SJCRH30 (cell line): ENCODE results near the gene CPSF4L. TPM values are rescaled to one million over a fixed set of nuclear protein-coding genes. Genes with fewer than 3 reads are reported as not detected.

Experiments
- DNase-seq, 2 experiments: peaks; one replicate each; pipeline ENCODE4 v3.0.0-alpha.2; 2015 to 2020
- H3K27ac ChIP-seq: fragments of 250-450 bp; sonication (Bioruptor Pico); 2 replicates; pipeline ENCODE4 v1.5.1; 2020; ENCODE audit warnings: mild to moderate bottlenecking, moderate library complexity
- H3K27me3 ChIP-seq: fragments of 250-450 bp; sonication (Bioruptor Pico); 2 replicates; pipeline ENCODE4 v1.5.1; 2020; ENCODE audit warnings: mild to moderate bottlenecking, moderate library complexity
- H3K36me3 ChIP-seq: fragments of 250-450 bp; sonication (Bioruptor Pico); 2 replicates; pipeline ENCODE4 v1.5.1; 2020; ENCODE audit warnings: mild to moderate bottlenecking, moderate library complexity
- H3K4me1 ChIP-seq: fragments of 250-450 bp; sonication (Bioruptor Pico); 2 replicates; pipeline ENCODE4 v1.5.1; 2020; ENCODE audit warnings: mild to moderate bottlenecking, moderate library complexity
- H3K4me3 ChIP-seq: fragments of 250-450 bp; sonication (Bioruptor Pico); 2 replicates; pipeline ENCODE4 v1.5.1; 2020; ENCODE audit warnings: mild to moderate bottlenecking, moderate library complexity
- H3K9me3 ChIP-seq: fragments of 250-450 bp; sonication (Bioruptor Pico); replicated peaks from 2 replicates; pipeline ENCODE4 v1.5.1; 2020; ENCODE audit warnings: mild to moderate bottlenecking, moderate library complexity
- total RNA-seq: library from RNA; depleted of rRNA; stranded (reverse); fragments of >200 nt; shearing (Covaris generic); gene quantifications from 2 replicates; pipeline ENCODE4 v1.2.3, GENCODE V29; 2014

The CPSF4L gene
- total RNA-seq, 1 experiment from 2014 or later: not detected

- peak; percentile 71 to 83 for DNase-seq
- Histone ChIP-seq H3K4me1 (peaks cover 11% of the 10 kb centered on the region), H3K27ac (peak overlapping the region; percentile 7; the same call in 1 of the 2 replicates), H3K27me3 (no peaks in the 10 kb centered on the region), H3K4me3 (peak overlapping the region; percentile 8; the same call in 1 of the 2 replicates), H3K36me3 (peaks cover 2% of the 10 kb centered on the region; the same call in 1 of the 2 replicates), H3K9me3 (no peaks in the 10 kb centered on the region)
Observed at GRCh38 chr17:73297934-73298861, 36.5 kb upstream of the CPSF4L start.

- Histone ChIP-seq H3K27ac (no peak overlapping the region), H3K9me3 (no peaks in the 10 kb centered on the region), H3K4me1 (peaks cover 29% of the 10 kb centered on the region), H3K4me3 (no peak overlapping the region), H3K36me3 (no peaks in the 10 kb centered on the region), H3K27me3 (no peaks in the 10 kb centered on the region)
- no peak for DNase-seq
Observed at GRCh38 chr17:73293480-73293911, 31.8 kb upstream of the CPSF4L start.

- Histone ChIP-seq H3K36me3 (no peaks in the 10 kb centered on the region), H3K4me1 (peaks cover 24% of the 10 kb centered on the region), H3K4me3 (no peak overlapping the region), H3K9me3 (no peaks in the 10 kb centered on the region), H3K27me3 (no peaks in the 10 kb centered on the region), H3K27ac (no peak overlapping the region)
- DNase-seq: no peak
Observed at GRCh38 chr17:73293031-73293430, 31.4 kb upstream of the CPSF4L start.

- no peak overlapping the region for H3K4me3 ChIP-seq
- no peaks in the 10 kb centered on the region for H3K27me3 ChIP-seq
- H3K9me3 ChIP-seq: no peaks in the 10 kb centered on the region
- no peaks in the 10 kb centered on the region for H3K36me3 ChIP-seq
- H3K4me1 ChIP-seq: peaks cover 24% of the 10 kb centered on the region
- peak overlapping the region; percentile 69 for H3K27ac ChIP-seq
- no peak for DNase-seq
Observed at GRCh38 chr17:73292031-73292531, 30.4 kb upstream of the CPSF4L start.

- peak; percentile 85 to 86 for DNase-seq
- H3K36me3 ChIP-seq: no peaks in the 10 kb centered on the region
- H3K4me3 ChIP-seq: no peak overlapping the region
- H3K27me3 ChIP-seq: no peaks in the 10 kb centered on the region
- H3K9me3 ChIP-seq: no peaks in the 10 kb centered on the region
- peak overlapping the region; percentile 69 for H3K27ac ChIP-seq
- H3K4me1 ChIP-seq: peaks cover 24% of the 10 kb centered on the region
Observed at GRCh38 chr17:73291260-73291801, 29.7 kb upstream of the CPSF4L start.

- Histone ChIP-seq H3K36me3 (no peaks in the 10 kb centered on the region), H3K27me3 (no peaks in the 10 kb centered on the region), H3K27ac (peak overlapping the region; percentile 69), H3K4me3 (no peak overlapping the region), H3K9me3 (no peaks in the 10 kb centered on the region), H3K4me1 (peaks cover 24% of the 10 kb centered on the region)
- DNase-seq: peak; percentile 59 to 67
Observed at GRCh38 chr17:73290399-73291259, 28.9 kb upstream of the CPSF4L start.

GRCh38 chr17:73289549-73290254, 28.0 kb upstream of the CPSF4L start:
- Histone ChIP-seq H3K9me3 (no peaks in the 10 kb centered on the region), H3K4me3 (no peak overlapping the region), H3K36me3 (no peaks in the 10 kb centered on the region), H3K4me1 (peaks cover 24% of the 10 kb centered on the region), H3K27me3 (no peaks in the 10 kb centered on the region), H3K27ac (no peak overlapping the region)
- no peak for DNase-seq

GRCh38 chr17:73288534-73289302, 27.0 kb upstream of the CPSF4L start:
- H3K27ac ChIP-seq: no peak overlapping the region
- no peak overlapping the region for H3K4me3 ChIP-seq
- H3K9me3 ChIP-seq: no peaks in the 10 kb centered on the region
- H3K27me3 ChIP-seq: no peaks in the 10 kb centered on the region
- H3K4me1 ChIP-seq: peaks cover 27% of the 10 kb centered on the region
- no peak for DNase-seq
- H3K36me3 ChIP-seq: no peaks in the 10 kb centered on the region

- peaks cover 25% of the 10 kb centered on the region for H3K4me1 ChIP-seq
- H3K27me3 ChIP-seq: no peaks in the 10 kb centered on the region
- H3K9me3 ChIP-seq: no peaks in the 10 kb centered on the region
- H3K27ac ChIP-seq: no peak overlapping the region
- no peaks in the 10 kb centered on the region for H3K36me3 ChIP-seq
- no peak for DNase-seq
- no peak overlapping the region for H3K4me3 ChIP-seq
Observed at GRCh38 chr17:73286863-73287296, 25.2 kb upstream of the CPSF4L start.

GRCh38 chr17:73285916-73286862, 24.5 kb upstream of the CPSF4L start:
- Histone ChIP-seq H3K4me1 (peaks cover 18% of the 10 kb centered on the region), H3K27ac (no peak overlapping the region), H3K4me3 (no peak overlapping the region), H3K9me3 (no peaks in the 10 kb centered on the region), H3K27me3 (no peaks in the 10 kb centered on the region), H3K36me3 (no peaks in the 10 kb centered on the region)
- DNase-seq: no peak

- Histone ChIP-seq H3K9me3 (no peaks in the 10 kb centered on the region), H3K27me3 (no peaks in the 10 kb centered on the region), H3K27ac (no peak overlapping the region), H3K4me3 (no peak overlapping the region), H3K36me3 (no peaks in the 10 kb centered on the region), H3K4me1 (peaks cover 11% of the 10 kb centered on the region)
- DNase-seq: no peak
Observed at GRCh38 chr17:73285603-73285908, 23.9 kb upstream of the CPSF4L start.

GRCh38 chr17:73284906-73285602, 23.4 kb upstream of the CPSF4L start:
- peaks cover 6% of the 10 kb centered on the region for H3K4me1 ChIP-seq

More at GRCh38 chr17:73284906-73285602, 23.4 kb upstream of the CPSF4L start:
- H3K9me3 ChIP-seq: no peaks in the 10 kb centered on the region
- H3K4me3 ChIP-seq: no peak overlapping the region
- no peaks in the 10 kb centered on the region for H3K36me3 ChIP-seq
- no peaks in the 10 kb centered on the region for H3K27me3 ChIP-seq
- no peak for DNase-seq
- H3K27ac ChIP-seq: no peak overlapping the region
